ENCODE results near the gene RPS6KC1.
"Not testable (repeated sequence)": the region's sequence is repeated elsewhere in the genome, so short reads cannot be mapped to it uniquely, and the experiment has no call there.

Gene RPS6KC1

DNA sequence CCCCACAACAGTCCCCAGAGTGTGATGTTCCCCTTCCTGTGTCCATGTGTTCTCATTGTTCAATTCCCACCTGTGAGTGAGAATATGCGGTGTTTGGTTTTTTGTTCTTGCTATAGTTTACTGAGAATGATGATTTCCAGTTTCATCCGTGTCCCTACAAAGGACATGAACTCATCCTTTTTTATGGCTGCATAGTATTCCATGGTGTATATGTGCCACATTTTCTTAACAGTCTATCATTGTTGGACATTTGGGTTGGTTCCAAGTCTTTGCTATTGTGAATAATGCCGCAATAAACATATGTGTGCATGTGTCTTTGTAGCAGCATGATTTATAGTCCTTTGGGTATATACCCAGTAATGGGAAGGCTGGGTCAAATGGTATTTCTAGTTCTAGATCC, 61.7 kb downstream of the RPS6KC1 start:
- H3K9me3 ChIP-seq (ENCODE audit: control insufficient read depth, low read length); H2AFZ ChIP-seq (ENCODE audit: low read depth, low read length); H2BK5ac ChIP-seq (ENCODE audit: low read depth, low read length, poor library complexity, severe bottlenecking); H2BK120ac ChIP-seq (ENCODE audit: low read depth, low read length); H3K27ac ChIP-seq (ENCODE audit: low read length, poor library complexity, severe bottlenecking); H3K4ac ChIP-seq (ENCODE audit: low read depth in 1 of 2, low read length in 2 of 2); H3K9ac ChIP-seq (ENCODE audit: low read length); H2BK12ac ChIP-seq (ENCODE audit: low read length in 2 of 2); H2AK5ac ChIP-seq (ENCODE audit: low read length, severe bottlenecking); H3K23ac ChIP-seq (ENCODE audit: low read length in 2 of 2); H3K27me3 ChIP-seq (ENCODE audit: control insufficient read depth in 1 of 2, insufficient read depth in 1 of 2, low read length in 2 of 2); H4K8ac ChIP-seq (ENCODE audit: low read length); H2BK15ac ChIP-seq (ENCODE audit: low read depth, poor library complexity, severe bottlenecking); H4K91ac ChIP-seq (ENCODE audit: low read length); H3K4me1 ChIP-seq (ENCODE audit: control insufficient read depth, insufficient read depth, low read depth, low read length); H3K4me2 ChIP-seq (ENCODE audit: low read length, poor library complexity, severe bottlenecking); H3K79me1 ChIP-seq (replicated peaks; ENCODE audit: low read length, poor library complexity, severe bottlenecking); DNase-seq; H3K36me3 ChIP-seq (ENCODE audit: control insufficient read depth in 1 of 2, insufficient read depth in 2 of 2, low read depth in 1 of 2, low read length in 2 of 2); H3K4me3 ChIP-seq (ENCODE audit: insufficient read depth in 1 of 2, low read depth in 1 of 2, low read length in 2 of 2); H3K18ac ChIP-seq (ENCODE audit: low read depth in 1 of 2, low read length in 2 of 2); H3K14ac ChIP-seq (ENCODE audit: low read length in 2 of 2): not testable (repeated sequence)
- 100% methylated on average over 2 of the region's 3 CpGs for WGBS

DNA sequence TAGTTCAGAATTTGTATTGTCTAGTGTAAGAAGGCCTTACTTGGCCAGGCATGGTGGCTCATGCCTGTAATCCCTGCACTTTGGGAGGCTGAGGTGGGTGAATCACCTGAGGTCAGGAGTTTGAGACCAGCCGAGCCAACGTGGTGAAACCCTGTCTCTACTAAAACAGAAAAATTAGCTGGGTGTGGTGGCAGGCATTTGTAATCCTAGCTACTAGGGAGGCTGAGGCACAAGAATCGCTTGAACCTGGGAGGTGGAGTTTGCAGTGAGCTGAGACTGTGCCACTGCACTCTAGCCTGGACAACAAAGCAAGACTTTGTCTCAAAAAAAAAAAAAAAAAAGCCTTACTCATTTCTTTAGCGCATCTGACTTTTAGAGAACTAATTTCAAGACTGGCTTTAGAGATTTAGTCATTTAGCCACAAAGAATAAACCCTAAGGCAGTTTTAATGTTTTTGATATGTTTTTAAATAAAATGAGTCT, 66.7 kb downstream of the RPS6KC1 start:
- H4K8ac ChIP-seq (ENCODE audit: low read length); H3K79me1 ChIP-seq (replicated peaks; ENCODE audit: low read length, poor library complexity, severe bottlenecking); H3K4me2 ChIP-seq (ENCODE audit: low read length, poor library complexity, severe bottlenecking); H2AFZ ChIP-seq (ENCODE audit: low read depth, low read length); H3K14ac ChIP-seq (ENCODE audit: low read length in 2 of 2); H3K27me3 ChIP-seq (ENCODE audit: control insufficient read depth in 1 of 2, insufficient read depth in 1 of 2, low read length in 2 of 2); H2BK120ac ChIP-seq (ENCODE audit: low read depth, low read length); H2BK15ac ChIP-seq (ENCODE audit: low read depth, poor library complexity, severe bottlenecking); H3K9ac ChIP-seq (ENCODE audit: low read length); H3K27ac ChIP-seq (ENCODE audit: low read length, poor library complexity, severe bottlenecking); H3K4me3 ChIP-seq (ENCODE audit: insufficient read depth in 1 of 2, low read depth in 1 of 2, low read length in 2 of 2); DNase-seq; H3K18ac ChIP-seq (ENCODE audit: low read depth in 1 of 2, low read length in 2 of 2); H2BK12ac ChIP-seq (ENCODE audit: low read length in 2 of 2); H3K9me3 ChIP-seq (ENCODE audit: control insufficient read depth, low read length); H3K36me3 ChIP-seq (ENCODE audit: control insufficient read depth in 1 of 2, insufficient read depth in 2 of 2, low read depth in 1 of 2, low read length in 2 of 2); H2BK5ac ChIP-seq (ENCODE audit: low read depth, low read length, poor library complexity, severe bottlenecking); H3K23ac ChIP-seq (ENCODE audit: low read length in 2 of 2); H3K4me1 ChIP-seq (ENCODE audit: control insufficient read depth, insufficient read depth, low read depth, low read length); H4K91ac ChIP-seq (ENCODE audit: low read length); H3K4ac ChIP-seq (ENCODE audit: low read depth in 1 of 2, low read length in 2 of 2); H2AK5ac ChIP-seq (ENCODE audit: low read length, severe bottlenecking): not testable (repeated sequence)
- 80% methylated on average over 2 of the region's 4 CpGs for WGBS

DNA sequence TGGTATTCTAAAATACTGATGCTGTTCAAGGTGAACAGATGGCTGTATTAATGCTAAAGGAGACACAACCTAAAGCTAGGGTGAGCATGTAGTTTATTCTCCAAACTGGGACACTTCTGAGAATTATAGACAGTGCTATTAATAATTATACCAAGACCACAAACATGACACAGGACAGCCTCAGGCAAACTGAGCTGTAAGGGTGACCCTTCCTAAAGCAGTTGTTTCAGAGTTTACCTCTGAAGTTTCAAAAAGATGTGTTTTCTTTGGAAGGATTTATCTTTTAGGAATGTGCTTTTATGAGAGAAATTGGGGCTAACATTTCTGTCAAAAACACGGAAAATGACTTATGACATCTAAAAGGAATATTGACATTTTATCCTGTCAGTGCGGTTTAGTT, 68.8 kb downstream of the RPS6KC1 start:
- Histone ChIP-seq H3K27me3 (ENCODE audit: control insufficient read depth in 1 of 2, insufficient read depth in 1 of 2, low read length in 2 of 2) (no peaks in the 10 kb centered on the region), H4K91ac (ENCODE audit: low read length) (no peak overlapping the region), H3K4me3 (ENCODE audit: insufficient read depth in 1 of 2, low read depth in 1 of 2, low read length in 2 of 2) (no peak overlapping the region), H3K36me3 (ENCODE audit: control insufficient read depth in 1 of 2, insufficient read depth in 2 of 2, low read depth in 1 of 2, low read length in 2 of 2) (peaks cover 0 to 2% of the 10 kb centered on the region in 2 experiments), H2BK5ac (ENCODE audit: low read depth, low read length, poor library complexity, severe bottlenecking) (no peak overlapping the region), H2AFZ (ENCODE audit: low read depth, low read length) (no peak overlapping the region), H3K27ac (ENCODE audit: low read length, poor library complexity, severe bottlenecking) (no peak overlapping the region), H3K23ac (ENCODE audit: low read length in 2 of 2) (no peak overlapping the region), H2BK12ac (ENCODE audit: low read length in 2 of 2) (no peak overlapping the region), H2BK15ac (ENCODE audit: low read depth, poor library complexity, severe bottlenecking) (no peak overlapping the region), H2BK120ac (ENCODE audit: low read depth, low read length) (no peak overlapping the region), H2AK5ac (ENCODE audit: low read length, severe bottlenecking) (no peak overlapping the region), H3K79me1 (replicated peaks; ENCODE audit: low read length, poor library complexity, severe bottlenecking) (peaks cover 11% of the 10 kb centered on the region), H3K4me2 (ENCODE audit: low read length, poor library complexity, severe bottlenecking) (no peak overlapping the region), H3K14ac (ENCODE audit: low read length in 2 of 2) (no peak overlapping the region), H3K9ac (ENCODE audit: low read length) (no peak overlapping the region), H4K8ac (ENCODE audit: low read length) (no peak overlapping the region), H3K18ac (ENCODE audit: low read depth in 1 of 2, low read length in 2 of 2) (no peak overlapping the region), H3K4ac (ENCODE audit: low read depth in 1 of 2, low read length in 2 of 2) (no peak overlapping the region), H3K9me3 (ENCODE audit: control insufficient read depth, low read length) (no peaks in the 10 kb centered on the region), H3K4me1 (ENCODE audit: control insufficient read depth, insufficient read depth, low read depth, low read length) (peaks cover 2% of the 10 kb centered on the region)
- 100% methylated on average over 2 of the region's 2 CpGs for WGBS
- DNase-seq, result no peak

DNA sequence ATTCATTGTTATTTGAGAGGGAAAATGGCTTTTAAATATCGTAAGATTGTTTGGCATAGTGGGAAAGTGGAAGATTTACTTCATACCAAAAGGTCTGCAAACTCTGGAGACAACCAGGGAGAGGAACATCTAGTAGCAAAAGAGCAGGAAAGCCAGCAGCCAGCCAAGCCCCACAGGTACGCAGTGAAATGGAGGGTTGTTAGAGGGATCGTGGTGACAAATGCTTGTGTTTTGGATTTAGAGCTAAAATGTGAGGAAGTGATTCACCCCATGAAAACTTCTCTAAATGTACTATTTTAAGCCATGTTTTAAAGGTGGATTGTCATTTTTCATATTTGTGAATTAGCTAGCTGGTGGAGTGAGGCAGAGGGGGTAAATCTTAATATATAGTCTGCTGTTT, 69.3 kb downstream of the RPS6KC1 start:
- no peaks in the 10 kb centered on the region for H3K9me3 ChIP-seq (ENCODE audit: control insufficient read depth, low read length)
- DNase-seq, result no peak
- H2BK5ac ChIP-seq (ENCODE audit: low read depth, low read length, poor library complexity, severe bottlenecking), result no peak overlapping the region
- H2BK12ac ChIP-seq (ENCODE audit: low read length in 2 of 2), result no peak overlapping the region
- WGBS, result 87% methylated on average over 3 of the region's 3 CpGs
- H4K91ac ChIP-seq (ENCODE audit: low read length), result no peak overlapping the region
- no peak overlapping the region for H3K4me3 ChIP-seq (ENCODE audit: insufficient read depth in 1 of 2, low read depth in 1 of 2, low read length in 2 of 2)
- peak overlapping the region; percentile 0 for H3K9ac ChIP-seq (ENCODE audit: low read length)
- H3K27ac ChIP-seq (ENCODE audit: low read length, poor library complexity, severe bottlenecking), result peak overlapping the region; percentile 68
- peaks cover 0 to 2% of the 10 kb centered on the region in 2 experiments for H3K36me3 ChIP-seq (ENCODE audit: control insufficient read depth in 1 of 2, insufficient read depth in 2 of 2, low read depth in 1 of 2, low read length in 2 of 2)
- no peak overlapping the region for H3K4ac ChIP-seq (ENCODE audit: low read depth in 1 of 2, low read length in 2 of 2)
- no peaks in the 10 kb centered on the region for H3K27me3 ChIP-seq (ENCODE audit: control insufficient read depth in 1 of 2, insufficient read depth in 1 of 2, low read length in 2 of 2)
- H4K8ac ChIP-seq (ENCODE audit: low read length), result no peak overlapping the region
- no peak overlapping the region for H2AK5ac ChIP-seq (ENCODE audit: low read length, severe bottlenecking)
- no peak overlapping the region for H3K4me2 ChIP-seq (ENCODE audit: low read length, poor library complexity, severe bottlenecking)
- H3K79me1 ChIP-seq (replicated peaks; ENCODE audit: low read length, poor library complexity, severe bottlenecking), result peaks cover 11% of the 10 kb centered on the region
- H3K23ac ChIP-seq (ENCODE audit: low read length in 2 of 2), result no peak overlapping the region
- no peak overlapping the region for H2AFZ ChIP-seq (ENCODE audit: low read depth, low read length)
- H2BK120ac ChIP-seq (ENCODE audit: low read depth, low read length), result no peak overlapping the region
- no peak overlapping the region for H3K14ac ChIP-seq (ENCODE audit: low read length in 2 of 2)
- peaks cover 2% of the 10 kb centered on the region for H3K4me1 ChIP-seq (ENCODE audit: control insufficient read depth, insufficient read depth, low read depth, low read length)
- no peak overlapping the region for H3K18ac ChIP-seq (ENCODE audit: low read depth in 1 of 2, low read length in 2 of 2)
- H2BK15ac ChIP-seq (ENCODE audit: low read depth, poor library complexity, severe bottlenecking), result no peak overlapping the region
